NCI-H128 (cell line): Measurements from ENCODE around the gene EXD3.

Experiments
- DNase-seq: peaks from one replicate; lab custom pipeline; 2025; ENCODE audit not compliant: unreplicated experiment; lab: John Stamatoyannopoulos, UW

Gene EXD3

GRCh38 chr9:137297966-137298365 lies 125.0 kb downstream of the EXD3 start:
- DNase-seq = no peak

DNA sequence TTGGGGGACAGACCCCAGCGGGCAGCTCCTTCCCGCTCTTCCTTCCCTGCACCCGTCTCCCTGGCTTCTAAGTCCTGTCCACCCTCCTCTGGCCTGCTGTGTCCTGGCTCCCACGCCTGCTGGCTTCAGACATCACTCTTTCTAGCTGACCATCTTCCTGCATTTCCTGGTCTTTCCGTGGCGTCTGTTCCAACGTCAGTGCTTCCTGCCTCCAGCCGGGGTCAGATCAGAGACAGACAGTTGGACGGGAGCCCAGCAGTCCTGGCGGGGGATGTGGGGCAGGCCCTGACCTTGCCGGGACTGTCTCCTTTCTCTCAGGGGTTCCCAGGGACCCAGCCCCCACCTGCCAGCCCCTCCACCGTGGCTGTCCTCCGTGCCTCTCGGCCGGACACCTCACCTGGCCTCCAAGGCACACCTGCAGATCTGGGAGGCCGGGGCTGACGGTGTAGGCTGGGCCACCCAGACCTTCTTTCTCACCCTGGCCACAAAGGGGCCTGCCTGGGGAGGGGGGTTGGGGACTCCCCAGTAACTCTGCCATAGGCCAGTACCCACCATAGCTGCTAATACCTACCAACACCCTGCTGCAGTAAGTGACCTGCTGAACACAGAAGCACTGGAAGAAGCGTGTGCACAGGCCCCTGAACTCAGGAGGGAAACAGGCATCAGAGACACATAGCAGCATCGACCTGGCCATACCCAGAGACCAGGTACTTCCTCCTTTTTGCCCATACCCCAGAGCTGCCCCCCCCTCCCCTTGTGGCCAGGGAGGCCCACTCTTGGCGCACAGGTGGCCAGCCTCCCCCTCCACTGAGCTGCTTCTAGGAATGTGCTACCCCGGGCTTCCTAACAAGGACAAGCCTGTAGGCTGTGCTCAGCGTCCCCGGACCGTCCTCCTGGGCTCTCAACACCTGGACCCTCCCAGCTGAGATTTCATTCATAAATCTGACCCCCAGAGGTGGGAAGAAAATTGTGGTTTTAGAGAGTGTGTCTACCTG lies 126.0 kb downstream of the EXD3 start:
- DNase-seq = no peak

DNA sequence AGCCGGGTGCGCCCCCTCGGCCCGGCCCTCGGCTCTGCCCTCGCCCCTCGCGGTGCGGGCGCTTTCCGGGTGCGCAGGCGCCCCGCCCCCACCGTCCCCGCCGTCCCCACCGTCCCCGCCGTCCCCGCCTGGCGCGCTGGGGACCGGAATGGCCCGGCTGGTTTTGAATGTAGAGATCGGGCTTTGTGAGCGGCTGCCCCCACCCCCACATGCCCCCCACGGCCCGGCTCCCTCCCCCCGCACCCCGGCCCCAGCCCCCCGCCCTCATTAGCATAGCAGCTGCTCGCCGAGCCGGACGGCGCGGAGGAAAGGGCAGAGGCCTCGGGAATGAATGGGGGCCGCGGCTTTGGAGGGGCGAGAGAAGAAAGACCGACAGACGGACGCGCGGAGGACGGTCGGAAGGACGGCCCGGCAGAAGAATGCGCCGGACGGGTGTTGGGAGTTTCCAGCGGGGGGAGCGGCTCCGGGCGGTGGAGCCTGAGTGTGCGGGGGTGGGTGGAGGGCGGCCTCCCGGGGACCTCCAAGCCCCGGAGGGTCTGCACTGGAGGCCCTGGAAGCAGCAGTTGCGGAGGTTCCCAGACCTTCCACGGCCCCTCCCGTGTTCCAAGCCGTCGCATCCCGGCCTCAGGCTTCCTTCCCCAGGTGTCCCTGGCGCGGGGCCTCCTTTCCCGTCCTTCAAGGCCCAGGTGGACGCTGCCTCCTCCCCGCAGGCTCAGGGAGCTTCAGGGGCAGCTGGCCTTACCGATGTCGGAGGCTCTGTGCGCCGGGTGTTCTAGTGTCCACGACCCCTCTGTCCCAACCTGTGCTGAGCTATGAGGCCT lies 126.9 kb downstream of the EXD3 start:
- no peak for DNase-seq

DNA sequence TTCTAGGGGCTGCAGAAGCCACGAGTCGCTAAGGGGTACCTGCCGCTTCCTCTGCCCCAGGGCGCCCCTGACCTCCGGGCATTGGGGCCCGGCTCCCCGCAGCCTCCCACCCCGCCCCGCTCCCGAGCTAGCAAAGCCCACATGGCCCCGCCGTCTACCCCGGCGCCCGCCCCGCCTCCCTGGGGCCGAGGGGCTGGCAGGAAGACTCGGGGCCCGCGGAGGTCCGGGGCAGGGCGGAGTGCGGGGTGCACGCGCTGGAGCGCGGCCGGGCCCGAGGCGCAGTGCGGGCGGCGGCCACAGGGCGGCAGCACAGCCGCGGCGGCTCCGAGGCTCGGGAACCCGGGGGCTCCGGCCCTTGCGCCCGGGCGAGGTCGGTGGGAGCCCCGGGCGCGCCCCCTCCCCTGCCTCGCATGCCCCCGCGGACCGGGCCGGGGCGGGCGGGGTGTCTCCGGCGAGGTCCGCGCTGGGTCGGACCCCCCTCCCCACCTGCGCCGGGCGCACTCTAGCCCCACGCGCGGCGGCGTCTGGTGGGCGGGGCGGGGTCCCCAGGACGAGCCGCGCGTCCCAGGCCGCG lies 127.6 kb downstream of the EXD3 start:
- DNase-seq = no peak

GRCh38 chr9:137294681-137295237 lies 128.2 kb downstream of the EXD3 start:
- DNase-seq = no peak

- DNase-seq = no peak
These were observed 128.8 kb downstream of the EXD3 start for GRCh38 chr9:137294091-137294680.

- no peak for DNase-seq
These were observed 129.4 kb downstream of the EXD3 start for GRCh38 chr9:137293482-137294090.

DNA sequence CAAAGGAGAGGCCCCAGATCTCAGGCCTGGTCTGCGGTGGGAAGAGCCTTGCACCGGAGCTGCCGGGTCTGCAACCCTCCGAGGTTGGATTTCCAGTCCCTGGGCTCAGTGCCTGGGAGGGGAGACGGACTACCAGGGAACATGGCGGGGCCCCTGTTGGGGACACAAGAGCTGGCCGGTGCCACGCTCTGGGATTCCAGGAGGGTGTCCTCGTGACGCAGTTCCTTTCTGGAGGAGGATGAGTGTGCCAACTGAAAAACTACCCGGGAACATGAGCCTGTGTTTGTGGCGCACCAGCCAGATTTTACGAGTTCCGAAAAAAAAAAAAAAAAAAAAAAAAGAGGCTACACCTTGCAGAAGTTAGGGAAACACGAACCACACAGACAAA lies 129.9 kb downstream of the EXD3 start:
- DNase-seq = no peak

DNA sequence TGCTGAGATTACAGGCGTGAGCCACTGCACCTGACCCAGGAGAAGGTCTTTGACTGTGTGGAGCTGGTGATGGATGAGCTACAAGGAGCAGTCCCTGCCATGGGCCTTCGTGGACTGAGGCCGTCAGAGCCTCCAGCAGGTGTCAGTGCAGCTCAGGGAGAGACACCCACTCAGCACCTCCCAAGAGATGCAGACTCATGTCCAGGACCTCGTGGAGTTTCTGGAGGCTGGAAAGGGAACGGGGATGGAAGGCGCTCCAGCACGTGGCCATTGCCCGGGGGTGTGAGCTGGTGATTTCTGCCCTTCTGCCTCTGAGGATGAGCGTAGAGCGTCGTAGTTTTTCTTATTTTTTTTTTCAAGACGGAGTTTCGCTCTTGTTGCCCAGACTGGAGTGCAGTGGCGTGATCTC lies 136.0 kb downstream of the EXD3 start:
- no peak for DNase-seq

DNA sequence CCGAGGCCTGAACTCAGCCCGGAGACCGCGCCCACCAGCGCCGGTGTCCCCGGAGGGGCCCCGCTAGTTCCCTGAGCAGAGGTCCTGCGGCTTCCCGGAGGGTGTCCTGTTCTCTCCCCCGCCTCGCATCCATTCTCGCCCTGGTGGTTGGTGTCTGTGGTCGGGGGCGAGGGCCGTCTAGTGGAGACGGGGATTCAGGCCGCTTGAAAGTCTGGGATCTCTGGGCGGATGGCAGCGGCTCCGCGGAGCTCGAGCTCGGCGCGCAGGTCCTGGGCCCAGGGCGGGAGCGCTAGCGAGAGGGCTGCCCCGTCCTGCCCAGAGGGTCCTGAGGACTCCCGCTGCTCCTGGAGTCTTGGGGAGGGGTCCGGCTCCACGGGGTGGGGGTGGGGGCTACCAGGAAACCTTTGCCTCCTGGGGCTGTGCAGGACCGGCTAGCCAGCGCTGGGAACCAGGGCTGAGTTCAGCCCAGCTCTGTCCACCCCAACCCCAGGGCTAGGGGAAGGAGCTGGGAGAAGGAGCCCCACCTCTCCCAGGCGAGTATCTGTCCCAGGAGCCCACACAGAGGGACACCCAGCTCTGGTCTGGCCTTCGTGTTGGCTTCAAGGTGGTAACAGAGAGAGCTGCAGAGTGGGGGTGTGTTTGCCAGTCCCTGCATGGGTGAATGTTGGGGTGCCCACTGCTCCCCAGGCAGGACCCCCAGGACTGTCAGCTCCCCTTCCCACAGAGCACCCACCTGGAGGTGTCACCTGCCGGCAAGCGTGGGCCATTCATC lies 141.4 kb downstream of the EXD3 start:
- DNase-seq = no peak

DNA sequence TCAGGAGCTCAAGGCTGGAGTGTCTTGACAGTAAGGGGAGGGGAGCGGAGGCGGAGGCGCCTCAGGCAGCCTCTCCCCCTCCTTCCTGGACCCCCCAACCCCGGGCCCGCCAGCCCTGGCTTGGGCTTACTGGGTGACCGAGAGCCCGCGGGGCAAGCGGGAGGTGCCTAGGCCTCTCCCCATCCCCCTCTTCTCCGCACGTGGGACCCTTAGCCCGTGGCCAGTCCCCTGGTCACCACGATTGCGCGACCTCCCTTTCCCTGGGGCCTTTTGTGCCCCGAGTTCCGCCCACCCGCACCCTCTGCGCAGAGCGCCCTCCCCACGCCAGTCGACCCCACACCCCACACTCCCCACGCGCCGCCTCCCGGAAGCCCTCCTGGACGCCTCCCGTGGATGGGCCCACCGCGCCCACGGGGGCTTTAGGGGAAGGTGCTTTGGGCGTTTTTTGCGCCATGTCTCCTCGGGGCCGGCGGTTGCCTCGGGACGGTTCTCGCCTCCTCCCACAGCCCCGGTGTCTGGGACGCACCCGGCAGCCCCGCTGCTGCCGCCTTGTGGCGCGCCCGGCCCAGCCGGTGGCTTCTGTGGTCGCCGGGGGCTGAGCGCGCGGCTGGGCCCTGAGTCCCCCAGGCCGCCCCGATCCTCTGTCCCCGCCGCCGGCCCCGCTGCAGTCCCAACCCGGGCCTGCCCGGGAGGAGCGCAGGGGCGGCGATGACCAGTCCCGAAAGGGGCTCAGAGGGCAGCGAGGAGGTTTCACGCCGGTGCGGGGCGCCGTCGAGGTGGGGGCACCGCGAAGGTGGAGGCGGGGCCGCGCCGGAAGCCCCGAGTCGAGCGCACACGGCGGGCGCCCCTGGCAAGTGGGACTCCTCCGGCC lies 142.3 kb downstream of the EXD3 start:
- DNase-seq = no peak

DNA sequence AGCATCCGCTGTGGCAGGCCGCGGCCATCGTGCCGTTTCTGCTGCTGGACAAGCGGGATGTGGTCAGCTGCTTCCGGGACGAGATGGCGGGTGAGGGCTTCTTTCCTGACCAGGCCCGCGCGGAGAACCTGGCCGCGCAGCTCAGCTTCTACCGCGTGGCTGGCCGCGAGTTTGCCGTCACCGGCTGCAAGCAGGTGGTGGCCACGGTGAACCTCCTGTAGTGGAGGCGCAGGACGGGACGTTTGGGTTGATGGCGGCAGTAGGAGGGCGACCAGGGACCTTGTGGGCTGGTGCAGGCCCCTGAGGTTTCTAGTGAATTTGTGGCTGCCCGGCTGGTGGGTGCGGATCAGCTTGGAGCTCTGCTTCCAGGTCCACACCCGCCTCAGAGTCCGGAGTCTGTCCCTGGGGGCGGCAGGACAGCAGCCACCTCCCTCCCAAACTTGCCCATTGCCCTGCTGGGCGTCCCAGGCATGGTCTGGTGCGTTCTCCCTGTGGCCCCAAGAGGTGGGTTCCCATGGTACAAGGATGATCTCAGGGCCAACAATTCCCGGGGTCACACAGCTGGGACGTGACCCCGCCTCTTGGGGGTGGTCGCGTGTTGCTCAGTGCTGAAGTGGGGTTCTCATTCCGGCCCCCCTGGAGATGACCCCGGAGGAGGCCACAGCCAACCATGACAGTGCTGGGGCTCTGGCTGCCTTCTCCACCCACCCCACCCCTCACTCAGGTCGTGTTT lies 143.1 kb downstream of the EXD3 start:
- no peak for DNase-seq

- no peak for DNase-seq
These were observed 143.9 kb downstream of the EXD3 start for GRCh38 chr9:137278721-137279711.

- no peak for DNase-seq
These were observed 144.8 kb downstream of the EXD3 start for GRCh38 chr9:137278061-137278701.

DNA sequence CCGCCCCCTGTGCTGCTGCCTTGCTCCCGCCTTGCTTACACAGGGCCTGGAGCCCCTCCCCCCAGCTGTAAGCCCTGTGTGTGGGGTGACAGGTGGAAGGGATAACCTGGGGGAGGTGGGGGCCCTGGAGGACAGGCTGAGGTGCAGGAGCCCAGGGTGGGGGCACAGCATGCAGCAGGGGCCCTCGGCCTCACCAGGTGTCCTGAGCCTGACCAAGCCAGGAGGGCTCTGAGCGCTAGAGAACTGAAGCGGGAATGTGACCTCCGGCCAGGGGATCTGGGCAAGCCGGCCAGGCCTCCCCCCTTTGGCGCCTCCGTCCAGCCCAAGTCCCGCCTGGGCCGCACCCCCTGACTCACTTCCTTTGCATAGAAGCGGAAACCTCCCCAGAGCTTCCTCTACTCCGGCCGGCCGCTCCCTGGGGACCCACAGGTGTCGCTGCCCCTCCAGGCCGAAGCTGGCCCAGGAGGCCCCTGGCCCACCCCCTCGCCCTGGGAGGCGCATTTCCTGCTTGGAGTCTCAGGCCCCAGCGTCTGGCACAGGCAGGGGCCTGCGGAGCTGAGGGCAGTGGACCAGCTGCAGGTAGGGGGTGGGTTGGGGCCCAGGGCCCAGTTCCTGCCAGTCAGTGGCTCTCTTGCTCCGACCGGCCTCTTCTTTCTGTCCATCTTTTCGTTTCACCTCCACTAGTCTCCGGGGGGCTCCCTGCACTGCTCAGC lies 145.5 kb downstream of the EXD3 start, which contains the start of gene TOR4A:
TSS of gene TOR4A (plus strand) at position 398 of the 713 bp plus-strand sequence. CDS start 964 bp downstream, outside the sequence.
- no peak for DNase-seq
